B cell (primary cell): ENCODE results near the gene GPR137B. TPM values are rescaled to one million over a fixed set of nuclear protein-coding genes. Genes with fewer than 3 reads are reported as not detected.

Experiments used
- ATAC-seq: fragments of 200-7000 bp; cut with Tn5 transposase; one replicate; pipeline ENCODE4 v1.10.0; 2021; ENCODE audit warnings: low read depth, mild to moderate bottlenecking, moderate number of reproducible peaks, moderate library complexity
- CTCF ChIA-PET: fragments of 350-600 bp; sonication (Branson Sonifier 250); formaldehyde crosslinking; loops from one replicate; lab custom pipeline; 2021; ENCODE audit warnings: antibody characterized with exemption, inconsistent platforms; lab: Charles Lee
- POLR2A ChIA-PET: fragments of 350-600 bp; sonication (Branson Sonifier 250); formaldehyde crosslinking; loops from one replicate; lab custom pipeline; 2021; ENCODE audit warnings: antibody characterized with exemption; lab: Charles Lee
- DNase-seq: peaks from one replicate; pipeline ENCODE4 v3.0.0; 2013
- H2AFZ ChIP-seq: 2 replicates; pipeline ENCODE4 v1.6.1; 2012; ENCODE audit warnings: mild to moderate bottlenecking, low read depth, low read length; ENCODE audit not compliant: insufficient read depth, poor library complexity, severe bottlenecking
- H3K27ac ChIP-seq, 2 donors: 1 replicate in 1 of 2; 2 replicates in 1 of 2; pipeline ENCODE4 v1.5.1; 2012 to 2013; ENCODE audit warnings: low read length in 2 of 2, mild to moderate bottlenecking in 2 of 2, moderate library complexity in 1 of 2
- H3K27me3 ChIP-seq, 4 experiments: fragments of 200-600 bp in 1 of 4; sonication (generic) in 1 of 4; replicated peaks in 1 of 4; 1 replicate in 2 of 4; 2 replicates in 2 of 4; pipeline versions ENCODE4 v1.6.1 to v1.7.0; 2013 to 2016; ENCODE audit warnings: low read length in 3 of 4, mild to moderate bottlenecking in 2 of 4, mixed read lengths in 1 of 4, moderate library complexity in 1 of 4; ENCODE audit not compliant: insufficient read depth in 4 of 4, control insufficient read depth in 3 of 4; ENCODE audit errors: control extremely low read depth in 1 of 4
- H3K36me3 ChIP-seq, 2 experiments: replicated peaks in 1 of 2; 1 replicate in 1 of 2; 2 replicates in 1 of 2; pipeline versions ENCODE4 v1.6.1 to v1.7.1; 2013; ENCODE audit warnings: low read length in 1 of 2; ENCODE audit not compliant: insufficient read depth in 2 of 2, control insufficient read depth in 1 of 2; ENCODE audit errors: control extremely low read depth in 1 of 2, extremely low read depth in 1 of 2
- H3K4me1 ChIP-seq, 2 donors: fragments of 200-600 bp in 1 of 2; sonication (generic) in 1 of 2; 1 replicate in 1 of 2; 2 replicates in 1 of 2; pipeline versions ENCODE4 v1.5.1 to v1.6.1; 2013 to 2017; ENCODE audit warnings: low read length in 2 of 2; ENCODE audit not compliant: control insufficient read depth in 2 of 2, insufficient read depth in 2 of 2
- H3K4me2 ChIP-seq: replicated peaks from 2 replicates; pipeline ENCODE3; 2012; ENCODE audit warnings: mild to moderate bottlenecking, low read depth, low read length; ENCODE audit not compliant: poor library complexity, severe bottlenecking
- H3K4me3 ChIP-seq, 5 experiments: fragments of 200-600 bp in 1 of 5; sonication (generic) in 1 of 5; 1 replicate in 3 of 5; 2 replicates in 2 of 5; pipeline versions ENCODE4 v1.5.1 to v1.7.0; 2011 to 2016; ENCODE audit warnings: low read length in 4 of 5, mild to moderate bottlenecking in 4 of 5, low read depth in 2 of 5, control low read depth in 1 of 5, moderate library complexity in 1 of 5; ENCODE audit not compliant: insufficient read depth in 1 of 5; ENCODE audit errors: control extremely low read depth in 1 of 5, extremely low read depth in 1 of 5
- H3K79me2 ChIP-seq: fragments of 200-600 bp; sonication (generic); one replicate; pipeline ENCODE4 v1.6.0; 2016; ENCODE audit warnings: low read length; ENCODE audit not compliant: control insufficient read depth, insufficient read depth
- H3K9ac ChIP-seq: fragments of 200-600 bp; sonication (generic); 2 replicates; pipeline ENCODE4 v1.6.1; 2017; ENCODE audit warnings: mild to moderate bottlenecking, low read length, moderate library complexity
- H3K9me3 ChIP-seq, 3 donors: one replicate each; pipeline versions ENCODE4 v1.6.1 to v1.7.1; 2013; ENCODE audit warnings: low read length in 2 of 3; ENCODE audit not compliant: control insufficient read depth in 2 of 3, insufficient read depth in 1 of 3; ENCODE audit errors: control extremely low read depth in 1 of 3
- H4K20me1 ChIP-seq: 2 replicates; pipeline ENCODE4 v1.6.0; 2012; ENCODE audit warnings: mild to moderate bottlenecking, low read length; ENCODE audit not compliant: insufficient read depth, control insufficient read depth, poor library complexity, severe bottlenecking
- H3K27ac Mint-ChIP-seq: one replicate; pipeline ENCODE4 v1.8.0; 2021; ENCODE audit warnings: mixed read lengths
- H3K27me3 Mint-ChIP-seq: one replicate; pipeline ENCODE4 v1.8.0; 2021; ENCODE audit warnings: mixed read lengths
- H3K4me1 Mint-ChIP-seq: one replicate; pipeline ENCODE4 v1.8.0; 2021; ENCODE audit warnings: mixed read lengths
- H3K4me3 Mint-ChIP-seq: one replicate; pipeline ENCODE4 v1.8.0; 2021; ENCODE audit warnings: mixed read lengths
- H3K9me3 Mint-ChIP-seq: one replicate; pipeline ENCODE4 v1.8.0; 2022; ENCODE audit warnings: mixed read lengths; ENCODE audit not compliant: insufficient read depth
- EZH2 ChIP-seq: IDR thresholded peaks from 2 replicates; pipeline ENCODE4 v1.6.1; 2012; ENCODE audit warnings: borderline replicate concordance, low read depth, mild to moderate bottlenecking, moderate library complexity, low read length; ENCODE audit not compliant: insufficient read depth, poor library complexity, severe bottlenecking
- WGBS: methylation state at CpG from one replicate; pipeline ENCODE4 v1.1.5; 2013; ENCODE audit warnings: missing lambda C conversion rate; ENCODE audit not compliant: insufficient coverage; 5-methylcytosine and 5-hydroxymethylcytosine counted together
- intact Hi-C: fragments of 100-400 bp; cut with micrococcal nuclease; formaldehyde crosslinking; loops from one replicate; pipeline ENCODE4 v1.10.0; 2022
- polyA plus RNA-seq: library from polyadenylated mRNA; depleted of rRNA; stranded (reverse); fragments of >200 nt; gene quantifications from 2 replicates; pipeline ENCODE4 v1.2.3, GENCODE V29; 2012
- total RNA-seq, 2 donors: library from RNA; stranded (reverse); fragments of 120-200 nt in 1 of 2; gene quantifications; 1 replicate in 1 of 2; 2 replicates in 1 of 2; pipeline versions ENCODE4 v1.2.3 to v1.2.4, GENCODE V29; 2013 to 2022
- TF ChIP-seq, protein P1 (sequence below): fragments of 200-600 bp; IDR thresholded peaks from one replicate; pipeline ENCODE4 v1.8.0; 2022; ENCODE audit warnings: antibody characterized with exemption, mild to moderate bottlenecking

Gene GPR137B
- total and polyA plus RNA-seq, 2 donors (not counting 1 experiment from before 2014, with no cell fraction given) = 1.5 to 11.8 TPM

- H4K20me1 ChIP-seq = peaks cover 6% of the 10 kb centered on the region
- TF ChIP-seq, protein P1, sequence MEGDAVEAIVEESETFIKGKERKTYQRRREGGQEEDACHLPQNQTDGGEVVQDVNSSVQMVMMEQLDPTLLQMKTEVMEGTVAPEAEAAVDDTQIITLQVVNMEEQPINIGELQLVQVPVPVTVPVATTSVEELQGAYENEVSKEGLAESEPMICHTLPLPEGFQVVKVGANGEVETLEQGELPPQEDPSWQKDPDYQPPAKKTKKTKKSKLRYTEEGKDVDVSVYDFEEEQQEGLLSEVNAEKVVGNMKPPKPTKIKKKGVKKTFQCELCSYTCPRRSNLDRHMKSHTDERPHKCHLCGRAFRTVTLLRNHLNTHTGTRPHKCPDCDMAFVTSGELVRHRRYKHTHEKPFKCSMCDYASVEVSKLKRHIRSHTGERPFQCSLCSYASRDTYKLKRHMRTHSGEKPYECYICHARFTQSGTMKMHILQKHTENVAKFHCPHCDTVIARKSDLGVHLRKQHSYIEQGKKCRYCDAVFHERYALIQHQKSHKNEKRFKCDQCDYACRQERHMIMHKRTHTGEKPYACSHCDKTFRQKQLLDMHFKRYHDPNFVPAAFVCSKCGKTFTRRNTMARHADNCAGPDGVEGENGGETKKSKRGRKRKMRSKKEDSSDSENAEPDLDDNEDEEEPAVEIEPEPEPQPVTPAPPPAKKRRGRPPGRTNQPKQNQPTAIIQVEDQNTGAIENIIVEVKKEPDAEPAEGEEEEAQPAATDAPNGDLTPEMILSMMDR = no peak
- TF ChIP-seq EZH2 = no peak
- POLR2A ChIA-PET = interaction anchor here (0.7 kb wide), 1 partner anchor 643 kb away, joined by 4 read pairs; the partner anchor contains the start of gene MTR
These were observed 9.5 kb downstream of the GPR137B start for GRCh38 chr1:236151739-236152424.

DNA sequence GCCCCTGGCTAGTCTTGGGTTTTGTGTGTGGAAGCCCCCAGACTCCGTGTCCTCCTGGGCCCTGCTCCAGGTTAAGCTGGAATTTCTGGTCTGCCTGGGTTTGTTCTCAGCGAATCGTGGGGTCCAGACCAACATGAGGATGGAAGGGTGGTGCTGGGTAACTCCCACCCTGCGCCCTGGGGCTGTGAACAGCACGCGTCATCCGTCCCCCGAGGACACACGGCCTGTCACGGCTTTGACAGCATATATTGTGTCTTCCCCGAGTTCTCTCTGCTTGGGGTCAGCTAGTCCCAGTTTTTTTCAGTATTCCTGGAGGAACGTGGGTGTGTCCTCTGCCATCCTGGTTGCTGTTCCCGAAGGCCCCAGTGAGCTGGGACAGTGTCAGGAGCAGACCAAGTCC lies 11.8 kb downstream of the GPR137B start:
- Mint-ChIP-seq H3K4me3 (no peak overlapping the region), H3K9me3 (no peaks in the 10 kb centered on the region), H3K4me1 (peaks cover 38% of the 10 kb centered on the region), H3K27me3 (peaks cover 29% of the 10 kb centered on the region), H3K27ac (no peak overlapping the region)
- no peaks in the 10 kb centered on the region for H3K36me3 ChIP-seq
- no peak overlapping the region for H3K27ac ChIP-seq
- POLR2A ChIA-PET = no interaction called here
- 97% methylated on average over 13 of the region's 13 CpGs for WGBS
- H2AFZ ChIP-seq = no peak overlapping the region
- H3K4me1 ChIP-seq = peaks cover 18 to 29% of the 10 kb centered on the region in 2 donors
- intact Hi-C loops = no loop called here
- peaks cover 0 to 44% (median 3%) of the 10 kb centered on the region in 3 donors for H3K9me3 ChIP-seq
- no peak overlapping the region for H3K4me3 ChIP-seq
- CTCF ChIA-PET = interaction anchor here (1.1 kb wide), 1 partner anchor 9 kb away, joined by 3 read pairs; no protein-coding TSS in a partner anchor
- peaks cover 25% of the 10 kb centered on the region for H3K79me2 ChIP-seq
- H3K9ac ChIP-seq = no peak overlapping the region
- peaks cover 0 to 23% (median 12%) of the 10 kb centered on the region in 4 experiments for H3K27me3 ChIP-seq
- DNase-seq = no peak
- no peak for TF ChIP-seq EZH2
- TF ChIP-seq, protein P1 = no peak
- no peak overlapping the region for H3K4me2 ChIP-seq
- no peak for ATAC-seq
- peaks cover 6% of the 10 kb centered on the region for H4K20me1 ChIP-seq

More at GRCh38 chr1:236151739-236152424, 9.5 kb downstream of the GPR137B start:
- no peak overlapping the region for H2AFZ ChIP-seq
- CTCF ChIA-PET = no interaction called here
- H3K27ac ChIP-seq = no peak overlapping the region
- H3K27ac Mint-ChIP-seq = no peak overlapping the region
- DNase-seq (no peak), ATAC-seq (no peak)
- H3K79me2 ChIP-seq = peaks cover 40% of the 10 kb centered on the region
- WGBS = 86% methylated on average over 7 of the region's 12 CpGs
- H3K27me3 ChIP-seq = peaks cover 0 to 21% (median 9%) of the 10 kb centered on the region in 4 experiments
- H3K9me3 ChIP-seq = peaks cover 0 to 34% (median 0%) of the 10 kb centered on the region in 3 donors
- H3K4me1 ChIP-seq = peaks cover 9 to 13% of the 10 kb centered on the region in 2 donors
- no peak overlapping the region for H3K4me2 ChIP-seq
- H3K4me1 Mint-ChIP-seq = peaks cover 21% of the 10 kb centered on the region
- no peak overlapping the region for H3K4me3 ChIP-seq
- peaks cover 24% of the 10 kb centered on the region for H3K27me3 Mint-ChIP-seq
- no peaks in the 10 kb centered on the region for H3K36me3 ChIP-seq
- no peaks in the 10 kb centered on the region for H3K9me3 Mint-ChIP-seq
- intact Hi-C loops = no loop called here
- no peak overlapping the region for H3K9ac ChIP-seq
- H3K4me3 Mint-ChIP-seq = no peak overlapping the region
